HepG2 (cell line): ENCODE results near the gene POTEC.
"Not testable (repeated sequence)": the region's sequence is repeated elsewhere in the genome, so short reads cannot be mapped to it uniquely, and the experiment has no call there.

Source experiments
- ATF1 ChIP-seq: IDR thresholded peaks from 2 replicates; pipeline ENCODE4 v1.6.1; 2016; ENCODE audit warnings: mild to moderate bottlenecking, control low read depth
- CTCF ChIP-seq: sonication (generic); formaldehyde crosslinking; IDR thresholded peaks from 2 replicates; pipeline ENCODE4 v1.5.0; 2020; ENCODE audit warnings: mild to moderate bottlenecking, missing genetic modification reagents, moderate library complexity
- HMG20B ChIP-seq: conservative IDR thresholded peaks from 2 replicates; pipeline ENCODE4 v1.6.1; 2016; ENCODE audit warnings: missing genetic modification reagents, missing compliant biosample characterization
- PCBP2 ChIP-seq: fragments of 200-400 bp; formaldehyde crosslinking; optimal IDR thresholded peaks from 2 replicates; pipeline ENCODE3; 2018; ENCODE audit warnings: low read length, low read depth; ENCODE audit not compliant: poor library complexity, severe bottlenecking
- PHF21A ChIP-seq: sonication (generic); formaldehyde crosslinking; IDR thresholded peaks from 2 replicates; pipeline ENCODE4 v1.5.0; 2020; ENCODE audit warnings: mild to moderate bottlenecking, missing genetic modification reagents
- POLR2A ChIP-seq, 2 experiments: IDR thresholded peaks; 2 replicates each; pipeline ENCODE4 v1.6.1; 2011; ENCODE audit warnings: low read depth in 2 of 2, low read length in 2 of 2, mild to moderate bottlenecking in 1 of 2, moderate library complexity in 1 of 2; ENCODE audit not compliant: insufficient read depth in 1 of 2
- RARA ChIP-seq: IDR thresholded peaks from 2 replicates; pipeline ENCODE4 v1.6.1; 2016; ENCODE audit warnings: missing genetic modification reagents, missing compliant biosample characterization
- TCF12 ChIP-seq, 2 experiments: fragments of 450-650 bp in 1 of 2; sonication (generic) in 1 of 2; formaldehyde crosslinking in 1 of 2; IDR thresholded peaks; 2 replicates each; pipeline versions ENCODE4 v1.6.1 to v1.8.0; 2017 to 2022; ENCODE audit warnings: antibody characterized with exemption in 1 of 2, mild to moderate bottlenecking in 1 of 2, missing genetic modification reagents in 1 of 2, moderate library complexity in 1 of 2
- THYN1 ChIP-seq: sonication (generic); formaldehyde crosslinking; IDR thresholded peaks from 2 replicates; pipeline ENCODE4 v1.8.1; 2023; ENCODE audit warnings: low read depth, mild to moderate bottlenecking, moderate library complexity, missing genetic modification reagents, borderline replicate concordance
- USF2 ChIP-seq, 2 experiments: sonication (generic) in 1 of 2; formaldehyde crosslinking in 1 of 2; IDR thresholded peaks; 2 replicates each; pipeline versions ENCODE4 v1.5.1 to v1.6.1; 2011 to 2020; ENCODE audit warnings: borderline replicate concordance in 1 of 2, low read depth in 1 of 2, low read length in 1 of 2, mild to moderate bottlenecking in 1 of 2, missing genetic modification reagents in 1 of 2, moderate library complexity in 1 of 2

GRCh38 chr18:14531659-14532058 is 11.7 kb downstream of the POTEC start:
- TF ChIP-seq HMG20B (CRISPR knock-in tag); CTCF (CRISPR knock-in tag); PHF21A (CRISPR knock-in tag); THYN1 (CRISPR knock-in tag); ATF1; TCF12 (IDR thresholded peaks at IDR 0.05); TCF12 (CRISPR knock-in tag; IDR thresholded peaks at IDR 0.05); POLR2A (IDR thresholded peaks at IDR 0.05; ENCODE audit: insufficient read depth in 1 of 2, low read depth in 2 of 2, low read length in 2 of 2); PCBP2; USF2 (IDR thresholded peaks at IDR 0.05; ENCODE audit: low read depth, low read length); USF2 (CRISPR knock-in tag; IDR thresholded peaks at IDR 0.05; ENCODE audit: borderline replicate concordance); RARA (CRISPR knock-in tag): not testable (repeated sequence)
